GM19193 (cell line): Measurements from ENCODE around the gene ZNF831.

Experiments
- POLR2A ChIP-seq: IDR thresholded peaks from 4 replicates; pipeline ENCODE4 v1.6.1; 2011; ENCODE audit not compliant: insufficient read depth, insufficient read length; ENCODE audit errors: extremely low read depth

Gene ZNF831

GRCh38 chr20:59246691-59247400 lies 83.2 kb downstream of the ZNF831 start:
- no peak for TF ChIP-seq POLR2A

DNA sequence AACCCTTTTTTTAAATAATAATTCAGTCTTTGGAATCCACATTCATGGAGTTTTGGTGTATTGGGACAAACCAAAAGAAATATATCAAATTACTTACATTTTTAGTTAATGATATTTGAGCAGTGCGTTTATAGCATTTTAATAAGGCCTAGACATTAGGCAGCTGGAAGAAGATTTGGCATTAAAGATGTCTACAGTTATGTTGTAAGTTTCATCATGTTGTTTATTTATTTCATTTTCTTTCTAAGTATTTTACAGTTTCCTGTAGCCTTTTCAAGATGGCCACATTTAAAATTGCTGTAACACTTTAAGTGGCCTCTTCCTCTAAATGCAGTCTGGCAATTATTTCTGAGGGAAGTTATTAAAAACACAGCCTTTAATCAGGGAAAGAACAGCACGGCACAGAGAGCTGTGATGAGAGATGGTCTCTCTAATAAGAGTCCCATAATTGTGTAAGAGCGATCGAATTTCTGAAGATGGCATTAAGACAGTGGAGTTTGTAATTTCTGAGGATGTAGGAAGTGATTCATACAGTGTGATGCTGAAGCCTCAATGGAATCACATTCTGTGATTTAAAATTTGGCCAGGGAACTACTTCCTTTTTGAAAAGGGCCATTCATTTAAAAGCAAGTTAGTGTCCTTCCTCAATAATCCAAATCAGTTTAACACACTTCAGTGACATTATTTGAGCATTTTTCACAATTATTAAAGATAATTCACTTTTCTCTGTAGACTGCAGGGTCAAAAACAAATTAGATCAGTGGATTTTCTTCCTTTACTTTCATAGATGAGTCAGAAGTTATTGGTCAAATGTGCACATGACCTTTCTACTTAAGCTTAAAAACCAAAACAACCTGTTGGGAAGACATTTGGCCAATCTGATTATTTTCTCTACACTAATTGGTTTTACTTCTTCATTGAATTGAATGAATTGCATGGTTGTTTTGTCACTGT lies 84.4 kb downstream of the ZNF831 start:
- TF ChIP-seq POLR2A: no peak

GRCh38 chr20:59250293-59250692 lies 86.7 kb downstream of the ZNF831 start:
- no peak for TF ChIP-seq POLR2A

GRCh38 chr20:59253325-59253724 lies 89.7 kb downstream of the ZNF831 start:
- TF ChIP-seq POLR2A: no peak

GRCh38 chr20:59253779-59254319 lies 90.2 kb downstream of the ZNF831 start:
- TF ChIP-seq POLR2A: no peak

DNA sequence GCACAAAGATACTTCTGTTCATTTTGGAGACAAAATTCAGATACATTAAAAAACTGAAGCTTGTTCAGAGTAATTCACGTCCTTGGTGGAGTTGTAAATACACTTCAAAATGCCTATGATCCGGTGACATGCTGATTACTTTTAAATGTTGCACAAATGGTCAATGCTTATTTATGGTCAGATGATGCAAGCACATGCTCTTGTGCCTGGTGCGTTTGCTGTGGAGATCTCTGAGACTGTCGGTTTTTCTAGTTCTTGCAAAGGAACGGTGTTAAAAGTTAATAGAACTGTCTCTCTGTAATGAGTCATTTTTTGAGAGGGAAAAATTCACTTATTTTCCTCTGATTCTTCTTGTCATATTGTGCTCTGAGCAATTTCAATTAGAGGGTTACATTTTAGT lies 91.6 kb downstream of the ZNF831 start:
- TF ChIP-seq POLR2A: no peak

DNA sequence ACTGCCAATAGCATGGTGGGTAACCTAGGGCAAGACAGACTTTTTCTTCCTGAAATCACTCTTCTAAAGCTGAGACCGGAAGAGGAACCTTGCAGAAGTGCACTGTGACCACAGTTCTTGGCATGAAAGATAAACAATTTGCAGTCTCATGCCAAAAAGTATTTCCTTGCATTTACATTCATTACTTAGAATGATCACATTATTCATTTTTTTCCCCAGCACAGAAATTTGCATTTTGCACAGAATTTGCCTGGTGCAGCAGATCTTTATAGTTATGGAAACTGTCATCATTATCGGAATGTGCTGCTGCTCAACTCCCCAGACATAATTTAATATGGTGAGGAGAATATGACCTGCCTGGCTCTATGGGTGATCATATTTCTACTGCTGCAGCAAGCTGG lies 94.6 kb downstream of the ZNF831 start:
- TF ChIP-seq POLR2A: no peak

DNA sequence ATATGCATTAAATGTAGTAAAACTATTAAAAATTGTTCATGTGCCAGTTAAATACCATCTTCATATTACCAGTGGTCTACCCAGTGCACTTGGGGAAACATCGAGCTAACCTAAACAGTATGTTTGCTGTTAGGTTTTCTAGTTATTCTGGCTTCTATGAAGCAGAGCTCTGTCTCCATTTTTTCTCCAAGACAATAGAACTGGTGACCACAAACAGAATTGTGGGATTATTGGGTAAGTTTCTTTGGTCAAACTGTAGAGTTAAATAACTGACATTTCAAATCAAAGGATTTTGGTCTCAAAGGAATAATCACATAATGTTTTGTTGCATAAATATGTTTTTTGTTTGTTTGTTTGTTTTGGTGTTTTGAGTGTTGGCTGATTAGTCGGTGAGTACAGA lies 96.3 kb downstream of the ZNF831 start:
- TF ChIP-seq POLR2A: no peak

DNA sequence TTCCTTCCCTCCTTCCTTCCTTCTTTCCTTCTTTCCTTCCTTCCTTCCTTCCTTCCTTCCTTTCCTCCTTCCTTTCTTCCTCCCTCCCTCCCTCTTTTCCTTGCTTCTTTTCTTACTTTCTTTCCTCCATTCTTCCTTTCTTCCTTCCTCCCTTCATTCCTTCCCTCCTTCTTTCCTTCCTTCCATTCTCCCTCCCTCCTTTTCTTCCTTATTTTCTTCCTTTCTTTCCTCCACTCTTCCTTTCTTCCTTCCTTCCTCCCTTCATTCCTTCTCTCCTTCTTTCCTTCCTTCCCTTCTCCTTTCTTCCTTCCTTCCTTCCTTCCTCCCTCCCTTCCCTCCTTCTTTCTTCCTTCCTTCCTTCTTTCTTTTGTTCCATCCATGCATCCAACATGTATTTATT lies 101.7 kb downstream of the ZNF831 start:
- TF ChIP-seq POLR2A: no peak

DNA sequence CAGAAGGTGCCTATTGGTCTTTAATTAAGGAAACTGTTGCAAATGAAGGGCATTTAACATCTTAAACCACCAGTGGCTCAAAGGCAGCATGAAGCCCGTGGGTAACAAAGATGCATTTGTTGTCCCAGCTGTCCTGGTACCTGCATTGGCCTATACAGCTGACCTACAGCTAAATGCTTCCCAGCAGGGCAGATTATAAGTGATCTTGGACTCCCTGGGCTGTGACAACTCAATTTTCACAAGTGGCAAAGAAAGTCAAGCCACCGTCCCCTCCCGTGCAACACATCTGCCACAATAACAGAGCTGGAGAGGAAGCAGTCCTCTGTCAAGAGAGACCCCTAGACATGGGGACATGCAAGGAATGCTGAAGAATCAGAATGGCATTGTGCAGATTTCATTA lies 105.2 kb downstream of the ZNF831 start:
- TF ChIP-seq POLR2A: no peak

GRCh38 chr20:59269411-59270025 lies 105.9 kb downstream of the ZNF831 start:
- no peak for TF ChIP-seq POLR2A

GRCh38 chr20:59270380-59270779 lies 106.8 kb downstream of the ZNF831 start:
- TF ChIP-seq POLR2A: no peak

DNA sequence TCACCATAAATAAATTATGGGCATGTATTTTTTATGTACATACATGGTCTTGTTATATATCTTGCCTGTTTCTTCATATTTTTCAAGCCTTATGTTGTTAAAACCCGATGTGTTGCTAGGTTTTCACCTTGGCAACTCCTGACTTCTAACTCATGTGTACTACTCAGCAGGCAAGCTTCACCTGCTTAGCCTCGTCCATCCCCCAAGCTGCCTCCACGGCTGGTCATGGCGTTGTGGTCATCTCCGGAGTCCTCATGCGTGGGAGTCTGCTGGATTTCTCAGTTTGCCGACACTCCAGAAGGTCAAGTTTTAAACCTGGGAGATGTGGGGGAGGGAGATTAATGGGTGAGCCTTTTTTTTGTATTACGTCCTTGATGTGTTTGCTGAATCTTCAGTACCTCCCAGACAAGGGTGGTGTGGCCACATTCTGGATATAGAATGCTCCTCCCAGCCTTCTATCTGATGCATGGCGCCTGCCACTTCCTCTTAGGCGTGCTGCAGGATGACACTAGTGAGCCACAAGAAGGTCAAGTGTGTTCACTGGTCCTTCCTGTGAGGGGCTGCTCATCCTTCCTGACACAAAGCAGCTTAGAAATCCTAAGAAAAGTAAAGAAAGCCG lies 110.2 kb downstream of the ZNF831 start:
- TF ChIP-seq POLR2A: no peak

DNA sequence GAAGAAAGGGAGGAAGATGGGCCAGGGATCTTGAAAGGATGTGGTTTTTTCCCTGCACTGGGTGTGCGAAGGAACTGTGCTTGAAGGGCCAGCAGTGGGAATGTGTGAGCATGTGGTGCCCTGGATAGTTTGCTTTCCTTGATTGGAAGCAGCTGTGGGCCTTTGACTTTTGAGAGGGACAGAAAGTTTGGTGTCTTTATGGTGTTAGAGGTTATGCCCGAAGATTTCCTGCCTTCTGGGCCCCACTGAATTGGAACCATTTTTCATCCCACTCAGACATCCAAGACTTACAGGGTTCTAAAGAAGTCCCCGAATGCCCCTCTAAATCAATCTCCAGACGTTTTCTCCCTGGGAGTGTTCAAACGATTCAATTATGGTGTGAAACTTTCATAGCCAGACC lies 113.3 kb downstream of the ZNF831 start:
- TF ChIP-seq POLR2A: no peak

GRCh38 chr20:59284470-59284869 lies 120.8 kb downstream of the ZNF831 start:
- no peak for TF ChIP-seq POLR2A
